ENCODE results near the gene ANO2.
"Not testable (repeated sequence)": the region's sequence is repeated elsewhere in the genome, so short reads cannot be mapped to it uniquely, and the experiment has no call there.

Gene ANO2

GRCh38 chr12:5718680-5719079 lies 226.4 kb downstream of the ANO2 start:
- DNase-seq: no peak

GRCh38 chr12:5718073-5718472 lies 227.0 kb downstream of the ANO2 start:
- no peak for DNase-seq

- no peak for DNase-seq
Measured at GRCh38 chr12:5716976-5717375, 228.1 kb downstream of the ANO2 start.

- DNase-seq: no peak
Measured at GRCh38 chr12:5716201-5716600, 228.9 kb downstream of the ANO2 start.

- DNase-seq: no peak
Measured at GRCh38 chr12:5715021-5715420, 230.0 kb downstream of the ANO2 start.

GRCh38 chr12:5713599-5714081 lies 231.4 kb downstream of the ANO2 start:
- no peak for DNase-seq

GRCh38 chr12:5710260-5710878 lies 234.7 kb downstream of the ANO2 start:
- DNase-seq: no peak

- DNase-seq: no peak
Measured at GRCh38 chr12:5708371-5708770, 236.7 kb downstream of the ANO2 start.

GRCh38 chr12:5706247-5706646 lies 238.8 kb downstream of the ANO2 start:
- no peak for DNase-seq

GRCh38 chr12:5705791-5706190 lies 239.3 kb downstream of the ANO2 start:
- no peak for DNase-seq

- DNase-seq: no peak
Measured at GRCh38 chr12:5694759-5695409, 250.2 kb downstream of the ANO2 start.

- DNase-seq: no peak
Measured at GRCh38 chr12:5692850-5693249, 252.2 kb downstream of the ANO2 start.

GRCh38 chr12:5691943-5692342 lies 253.1 kb downstream of the ANO2 start:
- DNase-seq: no peak

GRCh38 chr12:5690240-5690639 lies 254.8 kb downstream of the ANO2 start:
- DNase-seq: no peak

- DNase-seq: no peak
Measured at GRCh38 chr12:5689773-5690172, 255.3 kb downstream of the ANO2 start.

- no peak for DNase-seq
Measured at GRCh38 chr12:5688226-5688625, 256.8 kb downstream of the ANO2 start.

- no peak for DNase-seq
Measured at GRCh38 chr12:5685935-5686334, 259.1 kb downstream of the ANO2 start.

- DNase-seq: no peak
Measured at GRCh38 chr12:5684989-5685388, 260.1 kb downstream of the ANO2 start.

GRCh38 chr12:5682581-5682980 lies 262.5 kb downstream of the ANO2 start:
- no peak for DNase-seq

GRCh38 chr12:5678176-5678575 lies 266.9 kb downstream of the ANO2 start:
- no peak for DNase-seq

- not testable (repeated sequence) for DNase-seq
Measured at GRCh38 chr12:5669624-5670023, 275.4 kb downstream of the ANO2 start.

- no peak for DNase-seq
Measured at GRCh38 chr12:5665615-5666014, 279.4 kb downstream of the ANO2 start.

GRCh38 chr12:5661811-5662210 lies 283.2 kb downstream of the ANO2 start:
- DNase-seq: no peak

GRCh38 chr12:5660238-5660637 lies 284.8 kb downstream of the ANO2 start:
- DNase-seq: no peak

All from C1 segment of cervical spinal cord (tissue), 14 donors.